ENCODE measurements around the gene MEGF6. TPM values are rescaled to one million over a fixed set of nuclear protein-coding genes. Genes with fewer than 3 reads are reported as not detected.

The MEGF6 gene
- total RNA-seq, 1 donor: 2.2 TPM

GRCh38 chr1:3444736-3445135 lies 166.6 kb downstream of the MEGF6 start:
- H3K4me3 ChIP-seq (ENCODE audit: low read depth, low read length): no peak overlapping the region
- DNase-seq (ENCODE audit: low read depth): no peak
- no peak for TF ChIP-seq CTCF (IDR thresholded peaks at IDR 0.05; ENCODE audit: insufficient read depth, low read depth, low read length)

- no peak for DNase-seq (ENCODE audit: low read depth)
- TF ChIP-seq CTCF (IDR thresholded peaks at IDR 0.05; ENCODE audit: insufficient read depth, low read depth, low read length): no peak
- no peak overlapping the region for H3K4me3 ChIP-seq (ENCODE audit: low read depth, low read length)
Measured at GRCh38 chr1:3444298-3444697, 167.0 kb downstream of the MEGF6 start.

GRCh38 chr1:3443807-3444206 lies 167.5 kb downstream of the MEGF6 start:
- TF ChIP-seq CTCF (IDR thresholded peaks at IDR 0.05; ENCODE audit: insufficient read depth, low read depth, low read length): no peak
- DNase-seq (ENCODE audit: low read depth): no peak
- no peak overlapping the region for H3K4me3 ChIP-seq (ENCODE audit: low read depth, low read length)

- no peak for TF ChIP-seq CTCF (IDR thresholded peaks at IDR 0.05; ENCODE audit: insufficient read depth, low read depth, low read length)
- DNase-seq (ENCODE audit: low read depth): no peak
- H3K4me3 ChIP-seq (ENCODE audit: low read depth, low read length): no peak overlapping the region
Measured at GRCh38 chr1:3442901-3443300, 168.4 kb downstream of the MEGF6 start.

- no peak for DNase-seq (ENCODE audit: low read depth)
- H3K4me3 ChIP-seq (ENCODE audit: low read depth, low read length): no peak overlapping the region
- no peak for TF ChIP-seq CTCF (IDR thresholded peaks at IDR 0.05; ENCODE audit: insufficient read depth, low read depth, low read length)
Measured at GRCh38 chr1:3442331-3442730, 169.0 kb downstream of the MEGF6 start.

- DNase-seq (ENCODE audit: low read depth): no peak
- TF ChIP-seq CTCF (IDR thresholded peaks at IDR 0.05; ENCODE audit: insufficient read depth, low read depth, low read length): no peak
- H3K4me3 ChIP-seq (ENCODE audit: low read depth, low read length): no peak overlapping the region
Measured at GRCh38 chr1:3441880-3442279, 169.4 kb downstream of the MEGF6 start.

GRCh38 chr1:3441410-3441847 lies 169.9 kb downstream of the MEGF6 start:
- TF ChIP-seq CTCF (IDR thresholded peaks at IDR 0.05; ENCODE audit: insufficient read depth, low read depth, low read length): no peak
- DNase-seq (ENCODE audit: low read depth): no peak

More at GRCh38 chr1:3441410-3441847, 169.9 kb downstream of the MEGF6 start:
- H3K4me3 ChIP-seq (ENCODE audit: low read depth, low read length): no peak overlapping the region
